ENCODE results near the gene PCID2.
"Not testable (repeated sequence)": the region's sequence is repeated elsewhere in the genome, so short reads cannot be mapped to it uniquely, and the experiment has no call there.

The PCID2 gene

GRCh38 chr13:113162783-113163685 lies 45.4 kb downstream of the PCID2 start:
- DNase-seq = no peak

GRCh38 chr13:113161975-113162374 lies 46.5 kb downstream of the PCID2 start:
- DNase-seq = not testable (repeated sequence)

GRCh38 chr13:113161433-113161832 lies 47.0 kb downstream of the PCID2 start:
- no peak for DNase-seq

GRCh38 chr13:113160983-113161382 lies 47.5 kb downstream of the PCID2 start:
- DNase-seq = no peak

- DNase-seq = no peak
Measured at GRCh38 chr13:113159701-113160100, 48.8 kb downstream of the PCID2 start.

- DNase-seq = no peak
Measured at GRCh38 chr13:113158946-113159345, 49.5 kb downstream of the PCID2 start.

GRCh38 chr13:113157929-113158747 lies 50.3 kb downstream of the PCID2 start, which contains the start of gene PROZ:
Gene PROZ (plus strand): TSS chr13:113158648. CDS start chr13:113158661, 13 bp downstream.
- DNase-seq = no peak

- DNase-seq = no peak
Measured at GRCh38 chr13:113157206-113157928, 51.1 kb downstream of the PCID2 start.

GRCh38 chr13:113155982-113156655 lies 52.4 kb downstream of the PCID2 start:
- no peak for DNase-seq

GRCh38 chr13:113155201-113155600 lies 53.3 kb downstream of the PCID2 start:
- no peak for DNase-seq

- peak; percentile 70 for DNase-seq
Measured at GRCh38 chr13:113153810-113154748, 54.4 kb downstream of the PCID2 start.

GRCh38 chr13:113152984-113153809 lies 55.3 kb downstream of the PCID2 start:
- DNase-seq = no peak

GRCh38 chr13:113152691-113152983 lies 55.8 kb downstream of the PCID2 start:
- DNase-seq = no peak

GRCh38 chr13:113151745-113152690 lies 56.5 kb downstream of the PCID2 start:
- DNase-seq = peak; percentile 75

GRCh38 chr13:113150550-113151365 lies 57.7 kb downstream of the PCID2 start:
- no peak for DNase-seq

GRCh38 chr13:113149711-113150549 lies 58.5 kb downstream of the PCID2 start:
- no peak for DNase-seq

- no peak for DNase-seq
Measured at GRCh38 chr13:113148940-113149503, 59.4 kb downstream of the PCID2 start.

Measured in fibroblast of skin of abdomen (primary cell).